H1 (cell line): ENCODE results near the gene ANKRD26. TPM values are rescaled to one million over a fixed set of nuclear protein-coding genes. Genes with fewer than 3 reads are reported as not detected.

Experiments used
- CTCF ChIA-PET: fragments of 300-600 bp; sonication (Branson Sonifier 250); formaldehyde crosslinking; loops from one replicate; lab custom pipeline; 2021; ENCODE audit not compliant: partially characterized antibody; lab: Charles Lee
- POLR2A ChIA-PET: fragments of 300-600 bp; sonication (Branson Sonifier 250); formaldehyde crosslinking; loops from one replicate; lab custom pipeline; 2021; ENCODE audit warnings: inconsistent platforms; ENCODE audit not compliant: partially characterized antibody; lab: Charles Lee
- DNase-seq, 2 experiments: peaks; one replicate each; pipeline versions ENCODE4 v3.0.0 to v3.0.0-alpha.2; 2010 to 2022; ENCODE audit warnings: low spot score in 2 of 2, low read depth in 1 of 2, mixed read lengths in 1 of 2
- FAIRE-seq: peaks from 2 replicates; lab custom pipeline; 2011; peaks lifted over from hg19 to GRCh38; lab: Jason Lieb, UNC
- H2AFZ ChIP-seq: 2 replicates; pipeline ENCODE4 v1.8.1; 2012; ENCODE audit warnings: low read length, inconsistent platforms
- H2AK5ac ChIP-seq: 2 replicates; pipeline ENCODE4 v1.6.1; 2013; ENCODE audit warnings: low read depth, low read length
- H2BK120ac ChIP-seq: replicated peaks from 2 replicates; pipeline ENCODE3; 2013; ENCODE audit warnings: low read depth, low read length, inconsistent platforms
- H2BK12ac ChIP-seq: 2 replicates; pipeline ENCODE4 v1.6.1; 2013; ENCODE audit warnings: low read depth, low read length
- H2BK15ac ChIP-seq: 2 replicates; pipeline ENCODE4 v1.6.1; 2013; ENCODE audit warnings: low read length
- H2BK20ac ChIP-seq: 2 replicates; pipeline ENCODE4 v1.6.1; 2013; ENCODE audit warnings: low read length
- H2BK5ac ChIP-seq: 2 replicates; pipeline ENCODE4 v1.6.1; 2013; ENCODE audit warnings: low read depth, low read length
- H3K14ac ChIP-seq: 2 replicates; pipeline ENCODE4 v1.6.1; 2013; ENCODE audit warnings: inconsistent platforms; ENCODE audit not compliant: insufficient read length
- H3K18ac ChIP-seq: 2 replicates; pipeline ENCODE4 v1.6.1; 2013; ENCODE audit warnings: low read length; ENCODE audit errors: extremely low read depth
- H3K23ac ChIP-seq: 2 replicates; pipeline ENCODE4 v1.6.1; 2013; ENCODE audit warnings: inconsistent platforms; ENCODE audit not compliant: insufficient read length
- H3K23me2 ChIP-seq: 2 replicates; pipeline ENCODE4 v1.6.1; 2013; ENCODE audit warnings: low read depth, low read length
- H3K27ac ChIP-seq: 2 replicates; pipeline ENCODE4 v1.6.1; 2011; ENCODE audit warnings: low read depth, low read length, inconsistent platforms
- H3K27me3 ChIP-seq, 4 experiments: replicated peaks in 1 of 4; 1 replicate in 1 of 4; 2 replicates in 3 of 4; pipeline versions ENCODE4 v1.6.1 to v1.8.1; 2011 to 2013; ENCODE audit warnings: low read length in 3 of 4, mild to moderate bottlenecking in 3 of 4, inconsistent platforms in 2 of 4, mixed read lengths in 2 of 4, moderate library complexity in 1 of 4; ENCODE audit not compliant: control insufficient read depth in 3 of 4, insufficient read depth in 3 of 4; ENCODE audit errors: extremely low read depth in 1 of 4
- H3K36me3 ChIP-seq, 4 experiments: 2 replicates each; pipeline versions ENCODE4 v1.6.1 to v1.8.1; 2011 to 2013; ENCODE audit warnings: mild to moderate bottlenecking in 4 of 4, low read length in 3 of 4, moderate library complexity in 2 of 4, control low read depth in 1 of 4, inconsistent platforms in 1 of 4; ENCODE audit not compliant: insufficient read depth in 4 of 4, control insufficient read depth in 2 of 4
- H3K4ac ChIP-seq: replicated peaks from 2 replicates; pipeline ENCODE3; 2013; ENCODE audit warnings: low read length, low read depth, mixed read lengths, inconsistent platforms; ENCODE audit not compliant: insufficient read length
- H3K4me1 ChIP-seq, 4 experiments: replicated peaks in 1 of 4; 1 replicate in 1 of 4; 2 replicates in 3 of 4; pipeline versions ENCODE4 v1.6.1 to v1.8.1; 2011 to 2013; ENCODE audit warnings: low read length in 3 of 4, inconsistent platforms in 2 of 4, mixed read lengths in 1 of 4; ENCODE audit not compliant: insufficient read depth in 4 of 4, control insufficient read depth in 3 of 4
- H3K4me2 ChIP-seq, 2 experiments: 2 replicates each; pipeline versions ENCODE4 v1.6.1 to v1.8.1; 2011 to 2013; ENCODE audit warnings: low read depth in 2 of 2, low read length in 2 of 2, control low read depth in 1 of 2, inconsistent platforms in 1 of 2, mild to moderate bottlenecking in 1 of 2; ENCODE audit not compliant: insufficient read depth in 1 of 2
- H3K4me3 ChIP-seq, 4 experiments: fragments of 200-600, 300-600 bp in 1 of 4; sonication (generic), shearing (Covaris generic), sonication (Bioruptor Twin) in 1 of 4; 2 replicates each; pipeline versions ENCODE4 v1.5.1 to v1.8.1; 2011 to 2016; ENCODE audit warnings: low read length in 4 of 4, low read depth in 3 of 4, control low read depth in 2 of 4, inconsistent platforms in 2 of 4, mild to moderate bottlenecking in 2 of 4, mixed read lengths in 1 of 4, moderate library complexity in 1 of 4; ENCODE audit not compliant: insufficient read depth in 2 of 4; ENCODE audit errors: extremely low read depth in 1 of 4
- H3K56ac ChIP-seq: replicated peaks from 2 replicates; pipeline ENCODE3; 2013; ENCODE audit warnings: low read depth, mild to moderate bottlenecking, mixed read lengths, low read length, inconsistent platforms; ENCODE audit not compliant: insufficient read length
- H3K79me1 ChIP-seq: 2 replicates; pipeline ENCODE4 v1.6.1; 2013; ENCODE audit warnings: low read depth, low read length, control low read depth
- H3K79me2 ChIP-seq, 2 experiments: 2 replicates each; pipeline versions ENCODE4 v1.6.1 to v1.8.1; 2012 to 2013; ENCODE audit warnings: low read length in 2 of 2, mild to moderate bottlenecking in 2 of 2, inconsistent platforms in 1 of 2; ENCODE audit not compliant: insufficient read depth in 2 of 2, control insufficient read depth in 1 of 2
- H3K9ac ChIP-seq, 4 experiments: replicated peaks in 1 of 4; 1 replicate in 1 of 4; 2 replicates in 3 of 4; pipeline versions ENCODE4 v1.6.1 to v1.8.1; 2011 to 2013; ENCODE audit warnings: low read depth in 3 of 4, low read length in 3 of 4, control low read depth in 2 of 4, mild to moderate bottlenecking in 2 of 4, moderate library complexity in 2 of 4, inconsistent platforms in 1 of 4; ENCODE audit errors: extremely low read depth in 1 of 4
- H3K9me3 ChIP-seq, 2 experiments: 2 replicates each; pipeline versions ENCODE4 v1.6.1 to v1.8.1; 2012 to 2013; ENCODE audit warnings: mild to moderate bottlenecking in 2 of 2, moderate library complexity in 2 of 2, control low read depth in 1 of 2, inconsistent platforms in 1 of 2, low read depth in 1 of 2, low read length in 1 of 2, mixed read lengths in 1 of 2; ENCODE audit not compliant: insufficient read depth in 2 of 2
- H4K20me1 ChIP-seq, 2 experiments: replicated peaks in 1 of 2; 2 replicates each; pipeline versions ENCODE3 to v1.8.1; 2011 to 2013; ENCODE audit warnings: inconsistent platforms in 2 of 2, low read length in 2 of 2, mild to moderate bottlenecking in 1 of 2; ENCODE audit not compliant: insufficient read depth in 2 of 2, control insufficient read depth in 1 of 2
- H4K5ac ChIP-seq: 2 replicates; pipeline ENCODE4 v1.6.1; 2013; ENCODE audit warnings: low read length, low read depth, mixed read lengths, inconsistent platforms; ENCODE audit not compliant: insufficient read length
- H4K8ac ChIP-seq: 2 replicates; pipeline ENCODE4 v1.8.0; 2013; ENCODE audit warnings: mild to moderate bottlenecking, moderate library complexity, low read length, inconsistent platforms; ENCODE audit not compliant: insufficient read depth; ENCODE audit errors: extremely low read depth
- H4K91ac ChIP-seq: replicated peaks from 2 replicates; pipeline ENCODE3; 2013; ENCODE audit warnings: low read length, mixed read lengths, inconsistent platforms; ENCODE audit not compliant: insufficient read length
- BACH1 ChIP-seq: IDR thresholded peaks from 2 replicates; pipeline ENCODE4 v1.6.1; 2012; ENCODE audit warnings: low read length, improper control_type of control experiment
- CHD2 ChIP-seq: IDR thresholded peaks from 2 replicates; pipeline ENCODE4 v1.6.1; 2012; ENCODE audit warnings: low read length, improper control_type of control experiment
- EGR1 ChIP-seq: IDR thresholded peaks from 2 replicates; pipeline ENCODE4 v1.6.1; 2011; ENCODE audit warnings: low read depth, low read length, borderline replicate concordance
- KDM4A ChIP-seq: IDR thresholded peaks from one replicate; pipeline ENCODE4 v1.7.1; 2012; ENCODE audit warnings: low read depth, mild to moderate bottlenecking, moderate library complexity, low read length, inconsistent platforms; ENCODE audit not compliant: severe bottlenecking
- POLR2A ChIP-seq, 2 experiments: IDR thresholded peaks; 1 replicate in 1 of 2; 2 replicates in 1 of 2; pipeline ENCODE4 v1.6.1; 2011; ENCODE audit warnings: low read depth in 2 of 2, low read length in 2 of 2, mild to moderate bottlenecking in 2 of 2; ENCODE audit errors: control extremely low read depth in 1 of 2
- SP2 ChIP-seq: IDR thresholded peaks from 2 replicates; pipeline ENCODE4 v1.6.1; 2012; ENCODE audit warnings: mild to moderate bottlenecking, low read length, inconsistent platforms
- TAF1 ChIP-seq: IDR thresholded peaks from 2 replicates; pipeline ENCODE4 v1.6.1; 2011; ENCODE audit warnings: mild to moderate bottlenecking, low read depth, low read length
- YY1 ChIP-seq: IDR thresholded peaks from 2 replicates; pipeline ENCODE4 v1.6.1; 2011; ENCODE audit warnings: low read depth, mild to moderate bottlenecking, low read length
- WGBS, 2 experiments: shearing (Covaris generic) in 1 of 2; methylation state at CpG; one replicate each; pipeline versions ENCODE4 v1.1.6 to v1.1.7; 2013 to 2015; ENCODE audit warnings: low lambda C conversion rate in 2 of 2, mixed read lengths in 2 of 2, inconsistent platforms in 1 of 2, low coverage in 1 of 2, missing lambda C conversion rate in 1 of 2; ENCODE audit not compliant: insufficient replicate concordance in 2 of 2, insufficient coverage in 1 of 2, insufficient read length in 1 of 2; ENCODE audit errors: extremely low coverage in 1 of 2, missing lambda C conversion rate in 1 of 2; 5-methylcytosine and 5-hydroxymethylcytosine counted together
- polyA plus RNA-seq, 7 experiments: library from polyadenylated mRNA; depleted of rRNA in 3 of 7; stranded (reverse) in 5 of 7; unstranded in 2 of 7; fragments of >200 nt in 5 of 7; fragments of 200-250 nt in 2 of 7; gene quantifications; 1 replicate in 5 of 7; 2 replicates in 1 of 7; 4 replicates in 1 of 7; pipeline versions ENCODE4 v1.2.1 to v1.2.3, GENCODE V29; 2011 to 2013; ENCODE audit warnings: missing spikeins in 2 of 7, mixed read lengths in 2 of 7
- total RNA-seq: library from RNA; stranded (reverse); fragmentation: NEBNext Ultra II Directional; extraction: Animal tissue kit (Norgen Biotek cat#: 25700); gene quantifications from 2 replicates; pipeline ENCODE4 v1.2.1, GENCODE V29; 2021

The ANKRD26 gene
- total and polyA plus RNA-seq, 2 of the 8 experiments (the other 6 are each of a cell fraction or from before 2014, with no cell fraction given): 1.3 to 8.8 TPM

- H4K91ac ChIP-seq: no peak overlapping the region
Measured at GRCh38 chr10:27104919-27105318, 4.6 kb upstream of the ANKRD26 start.

More at GRCh38 chr10:27104919-27105318, 4.6 kb upstream of the ANKRD26 start:
- Histone ChIP-seq H3K9ac (no peak overlapping the region), H3K56ac (no peak overlapping the region), H4K5ac (no peak overlapping the region), H4K20me1 (no peaks in the 10 kb centered on the region), H3K4ac (no peak overlapping the region), H4K8ac (no peak overlapping the region), H3K14ac (no peak overlapping the region), H2AFZ (no peak overlapping the region), H3K27me3 (no peaks in the 10 kb centered on the region), H2BK120ac (no peak overlapping the region), H3K4me1 (peaks cover 0 to 4% (median 0%) of the 10 kb centered on the region in 4 experiments; a peak in 2 of 7 replicates), H3K9me3 (no peaks in the 10 kb centered on the region; a peak in 1 of 4 replicates), H3K27ac (no peak overlapping the region), H3K23ac (no peak overlapping the region), H2BK5ac (no peak overlapping the region), H2BK12ac (no peak overlapping the region), H3K79me2 (no peaks in the 10 kb centered on the region), H3K79me1 (no peaks in the 10 kb centered on the region), H3K36me3 (peaks cover 0 to 9% (median under 1%) of the 10 kb centered on the region in 4 experiments; a peak in 2 of 8 replicates), H3K23me2 (peaks cover 3% of the 10 kb centered on the region; the same call in 1 of the 2 replicates), H2BK15ac (no peak overlapping the region), H2BK20ac (no peak overlapping the region), H3K4me2 (no peak overlapping the region), H3K4me3 (no peak overlapping the region), H2AK5ac (no peak overlapping the region), H3K18ac (no peak overlapping the region)
- CTCF ChIA-PET: no interaction called here
- POLR2A ChIA-PET: interaction anchor here (1.3 to 1.5 kb wide), 2 partner anchors 17 to 50 kb away, joined by 4 read pairs; partner anchors contain the start of genes MASTL and YME1L1
- TF ChIP-seq TAF1: no peak
- TF ChIP-seq CHD2: no peak
- no peak for TF ChIP-seq SP2
- TF ChIP-seq KDM4A: no peak
- no peak for TF ChIP-seq YY1
- TF ChIP-seq BACH1: no peak
- no peak for TF ChIP-seq POLR2A (IDR thresholded peaks at IDR 0.05; ENCODE audit: control extremely low read depth in 1 of 2, low read depth in 2 of 2, low read length in 2 of 2)
- no peak for TF ChIP-seq EGR1
- 92% methylated on average over 5 of the region's 5 CpGs; no CpG with 5 or more reads in 1 of the 2 experiments for WGBS, 2 experiments
- DNase-seq: no peak
- FAIRE-seq: no peak
